AG09319 (cell line): ENCODE measurements around the gene HPF1.

Experiments used
- DNase-seq: peaks from one replicate; pipeline ENCODE4 v3.0.0-alpha.2; 2010; ENCODE audit warnings: low read depth; ENCODE audit errors: extremely low read depth
- TF ChIP-seq, protein P1 (sequence below): IDR thresholded peaks from 2 replicates; pipeline ENCODE4 v1.5.1; 2011; ENCODE audit warnings: low read depth, mild to moderate bottlenecking, inconsistent platforms, low read length, moderate library complexity

The HPF1 gene

DNA sequence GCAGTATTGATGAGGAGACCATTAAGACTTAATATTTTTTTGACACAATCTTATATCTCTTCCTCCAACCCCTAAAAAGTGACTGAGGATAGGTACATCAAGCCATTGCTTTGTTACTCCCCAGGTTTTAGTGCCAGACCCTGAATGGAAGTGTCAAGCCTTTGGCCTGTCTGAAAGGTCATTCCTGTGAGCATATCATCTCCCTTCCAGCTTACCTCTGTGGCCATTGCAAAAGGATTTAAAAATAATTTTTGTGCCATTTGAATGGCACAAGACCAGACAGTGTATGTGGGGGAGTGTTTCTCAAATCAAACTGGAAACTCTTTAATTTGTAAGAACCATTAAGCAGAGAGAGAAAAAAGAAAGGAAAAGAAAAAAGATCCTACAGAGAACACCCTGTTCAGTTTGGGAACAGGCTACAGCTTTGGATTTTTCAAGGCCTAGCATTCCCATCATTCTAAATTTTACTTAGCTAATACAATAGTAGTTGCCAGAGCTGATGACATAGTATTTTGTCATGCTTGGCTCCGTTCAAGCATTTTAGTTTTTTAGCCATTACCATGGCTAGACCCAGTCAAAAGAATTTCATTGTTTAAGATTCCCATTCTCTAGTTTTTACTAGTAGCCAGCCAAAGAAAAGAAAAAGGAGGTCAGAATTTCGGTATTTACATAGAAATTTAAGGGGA, 49.6 kb downstream of the HPF1 start:
- no peak for DNase-seq
- TF ChIP-seq, protein P1, sequence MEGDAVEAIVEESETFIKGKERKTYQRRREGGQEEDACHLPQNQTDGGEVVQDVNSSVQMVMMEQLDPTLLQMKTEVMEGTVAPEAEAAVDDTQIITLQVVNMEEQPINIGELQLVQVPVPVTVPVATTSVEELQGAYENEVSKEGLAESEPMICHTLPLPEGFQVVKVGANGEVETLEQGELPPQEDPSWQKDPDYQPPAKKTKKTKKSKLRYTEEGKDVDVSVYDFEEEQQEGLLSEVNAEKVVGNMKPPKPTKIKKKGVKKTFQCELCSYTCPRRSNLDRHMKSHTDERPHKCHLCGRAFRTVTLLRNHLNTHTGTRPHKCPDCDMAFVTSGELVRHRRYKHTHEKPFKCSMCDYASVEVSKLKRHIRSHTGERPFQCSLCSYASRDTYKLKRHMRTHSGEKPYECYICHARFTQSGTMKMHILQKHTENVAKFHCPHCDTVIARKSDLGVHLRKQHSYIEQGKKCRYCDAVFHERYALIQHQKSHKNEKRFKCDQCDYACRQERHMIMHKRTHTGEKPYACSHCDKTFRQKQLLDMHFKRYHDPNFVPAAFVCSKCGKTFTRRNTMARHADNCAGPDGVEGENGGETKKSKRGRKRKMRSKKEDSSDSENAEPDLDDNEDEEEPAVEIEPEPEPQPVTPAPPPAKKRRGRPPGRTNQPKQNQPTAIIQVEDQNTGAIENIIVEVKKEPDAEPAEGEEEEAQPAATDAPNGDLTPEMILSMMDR = no peak

GRCh38 chr4:169698331-169698730, 59.4 kb downstream of the HPF1 start:
- TF ChIP-seq, protein P1 = no peak

GRCh38 chr4:169690787-169691186, 67.0 kb downstream of the HPF1 start:
- no peak for DNase-seq
- TF ChIP-seq, protein P1 = no peak

More at GRCh38 chr4:169698331-169698730, 59.4 kb downstream of the HPF1 start:
- no peak for DNase-seq

DNA sequence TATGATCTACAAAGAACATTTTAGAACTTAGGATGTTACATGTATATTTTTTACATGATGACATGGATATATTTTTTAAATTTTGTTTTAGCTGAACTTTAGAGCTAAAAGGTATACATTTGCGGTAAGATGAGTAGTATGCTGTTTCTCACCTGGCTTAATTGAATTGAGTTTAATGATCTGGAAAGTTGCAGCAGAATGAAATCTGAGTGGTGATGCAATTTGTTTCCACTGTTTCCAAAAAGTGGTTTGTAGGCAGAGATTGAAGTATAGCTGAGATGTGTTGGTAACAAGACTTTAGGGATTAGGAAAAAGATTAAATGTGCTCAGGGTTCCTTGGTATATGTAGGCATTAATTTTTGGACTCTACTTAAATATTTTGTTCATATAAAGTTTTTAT, 68.1 kb downstream of the HPF1 start:
- TF ChIP-seq, protein P1 = no peak
- no peak for DNase-seq

DNA sequence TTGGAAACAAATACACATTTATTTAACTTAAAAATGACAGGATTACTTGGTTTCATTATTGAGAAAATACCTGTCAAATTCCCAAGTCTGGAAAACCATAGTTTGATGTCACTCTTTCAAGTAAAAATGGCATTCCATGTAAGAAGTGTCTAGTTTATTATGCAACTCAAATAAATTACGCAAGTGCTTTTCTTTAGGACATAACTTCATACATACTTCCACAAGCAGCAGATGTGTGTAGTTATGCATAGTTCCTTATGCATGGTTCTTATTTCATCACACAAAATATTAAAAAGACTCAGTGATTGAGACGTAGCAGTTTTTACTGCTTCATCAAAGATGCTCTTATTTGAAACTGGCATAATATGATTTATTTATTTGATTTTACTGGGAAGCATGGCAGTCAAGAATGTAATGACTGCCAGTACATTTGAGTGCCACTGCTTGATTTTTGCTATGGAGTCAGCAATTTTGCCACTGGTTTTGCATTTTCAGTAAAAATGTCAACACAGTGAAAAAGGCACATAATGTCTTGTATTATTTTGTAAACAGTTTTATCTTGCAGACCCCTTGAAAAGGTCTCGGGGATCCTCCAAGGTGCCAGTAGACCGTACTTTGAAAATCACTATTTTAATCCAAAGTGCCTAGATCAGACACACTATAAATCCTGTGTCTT, 75.2 kb downstream of the HPF1 start:
- no peak for DNase-seq
- TF ChIP-seq, protein P1 = no peak
